Loucy (cell line): ENCODE data around the gene HBQ1.
"Not testable (repeated sequence)": the region's sequence is repeated elsewhere in the genome, so short reads cannot be mapped to it uniquely, and the experiment has no call there.

ENCODE experiments used
- EZH2phosphoT487 ChIP-seq: fragments of 200-600 bp; IDR thresholded peaks from 2 replicates; pipeline ENCODE4 v1.6.1; 2018; ENCODE audit warnings: antibody characterized with exemption, mild to moderate bottlenecking, moderate library complexity, borderline replicate concordance
- TF ChIP-seq, protein P1 (sequence below): fragments of 200-600 bp; sonication (generic); conservative IDR thresholded peaks from 2 replicates; pipeline ENCODE4 v1.5.1; 2014; ENCODE audit warnings: mild to moderate bottlenecking, antibody characterized with exemption, low read length

DNA sequence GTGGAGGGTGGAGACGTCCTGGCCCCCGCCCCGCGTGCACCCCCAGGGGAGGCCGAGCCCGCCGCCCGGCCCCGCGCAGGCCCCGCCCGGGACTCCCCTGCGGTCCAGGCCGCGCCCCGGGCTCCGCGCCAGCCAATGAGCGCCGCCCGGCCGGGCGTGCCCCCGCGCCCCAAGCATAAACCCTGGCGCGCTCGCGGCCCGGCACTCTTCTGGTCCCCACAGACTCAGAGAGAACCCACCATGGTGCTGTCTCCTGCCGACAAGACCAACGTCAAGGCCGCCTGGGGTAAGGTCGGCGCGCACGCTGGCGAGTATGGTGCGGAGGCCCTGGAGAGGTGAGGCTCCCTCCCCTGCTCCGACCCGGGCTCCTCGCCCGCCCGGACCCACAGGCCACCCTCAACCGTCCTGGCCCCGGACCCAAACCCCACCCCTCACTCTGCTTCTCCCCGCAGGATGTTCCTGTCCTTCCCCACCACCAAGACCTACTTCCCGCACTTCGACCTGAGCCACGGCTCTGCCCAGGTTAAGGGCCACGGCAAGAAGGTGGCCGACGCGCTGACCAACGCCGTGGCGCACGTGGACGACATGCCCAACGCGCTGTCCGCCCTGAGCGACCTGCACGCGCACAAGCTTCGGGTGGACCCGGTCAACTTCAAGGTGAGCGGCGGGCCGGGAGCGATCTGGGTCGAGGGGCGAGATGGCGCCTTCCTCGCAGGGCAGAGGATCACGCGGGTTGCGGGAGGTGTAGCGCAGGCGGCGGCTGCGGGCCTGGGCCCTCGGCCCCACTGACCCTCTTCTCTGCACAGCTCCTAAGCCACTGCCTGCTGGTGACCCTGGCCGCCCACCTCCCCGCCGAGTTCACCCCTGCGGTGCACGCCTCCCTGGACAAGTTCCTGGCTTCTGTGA, 3.5 kb upstream of the HBQ1 start, which contains the start of gene HBA1:
- TF ChIP-seq, protein P1, sequence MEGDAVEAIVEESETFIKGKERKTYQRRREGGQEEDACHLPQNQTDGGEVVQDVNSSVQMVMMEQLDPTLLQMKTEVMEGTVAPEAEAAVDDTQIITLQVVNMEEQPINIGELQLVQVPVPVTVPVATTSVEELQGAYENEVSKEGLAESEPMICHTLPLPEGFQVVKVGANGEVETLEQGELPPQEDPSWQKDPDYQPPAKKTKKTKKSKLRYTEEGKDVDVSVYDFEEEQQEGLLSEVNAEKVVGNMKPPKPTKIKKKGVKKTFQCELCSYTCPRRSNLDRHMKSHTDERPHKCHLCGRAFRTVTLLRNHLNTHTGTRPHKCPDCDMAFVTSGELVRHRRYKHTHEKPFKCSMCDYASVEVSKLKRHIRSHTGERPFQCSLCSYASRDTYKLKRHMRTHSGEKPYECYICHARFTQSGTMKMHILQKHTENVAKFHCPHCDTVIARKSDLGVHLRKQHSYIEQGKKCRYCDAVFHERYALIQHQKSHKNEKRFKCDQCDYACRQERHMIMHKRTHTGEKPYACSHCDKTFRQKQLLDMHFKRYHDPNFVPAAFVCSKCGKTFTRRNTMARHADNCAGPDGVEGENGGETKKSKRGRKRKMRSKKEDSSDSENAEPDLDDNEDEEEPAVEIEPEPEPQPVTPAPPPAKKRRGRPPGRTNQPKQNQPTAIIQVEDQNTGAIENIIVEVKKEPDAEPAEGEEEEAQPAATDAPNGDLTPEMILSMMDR: not testable (repeated sequence)
- TF ChIP-seq EZH2phosphoT487: not testable (repeated sequence)
